ENCODE measurements around the gene GDF11.
A peak's percentile ranks its signal among the peaks of the same experiment; 100 is the strongest.

Gene GDF11

DNA sequence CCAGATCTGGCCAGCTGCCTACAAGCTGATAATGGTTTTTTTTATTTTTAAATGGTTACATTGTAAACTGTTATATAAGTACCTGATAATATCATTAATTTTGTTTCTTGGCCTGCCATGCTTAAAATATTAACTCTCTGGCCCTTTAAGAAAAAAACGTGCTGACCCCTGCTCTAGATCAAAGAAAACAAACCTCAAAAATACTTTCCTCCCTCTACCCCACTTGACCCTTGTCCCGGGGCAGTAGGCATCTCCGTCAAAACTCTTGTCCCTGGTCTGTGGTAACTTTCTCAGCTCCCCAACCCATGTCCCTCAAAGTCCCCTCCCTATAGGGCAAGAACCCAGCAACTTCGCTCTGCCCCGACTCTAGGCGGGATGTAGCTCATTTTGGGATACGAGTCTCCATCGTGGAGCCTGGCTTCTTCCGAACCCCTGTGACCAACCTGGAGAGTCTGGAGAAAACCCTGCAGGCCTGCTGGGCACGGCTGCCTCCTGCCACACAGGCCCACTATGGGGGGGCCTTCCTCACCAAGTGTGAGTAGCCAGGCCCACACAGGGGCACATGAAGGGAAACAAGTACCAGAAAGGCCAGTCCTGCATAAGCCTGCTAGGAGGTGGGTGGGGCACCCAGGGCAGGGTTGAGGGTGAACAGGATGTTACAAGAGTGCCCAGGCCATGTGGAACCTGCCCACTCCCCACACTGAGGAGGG lies 19.3 kb upstream of the GDF11 start:
- DNase-seq (ENCODE audit: low read depth) = no peak

DNA sequence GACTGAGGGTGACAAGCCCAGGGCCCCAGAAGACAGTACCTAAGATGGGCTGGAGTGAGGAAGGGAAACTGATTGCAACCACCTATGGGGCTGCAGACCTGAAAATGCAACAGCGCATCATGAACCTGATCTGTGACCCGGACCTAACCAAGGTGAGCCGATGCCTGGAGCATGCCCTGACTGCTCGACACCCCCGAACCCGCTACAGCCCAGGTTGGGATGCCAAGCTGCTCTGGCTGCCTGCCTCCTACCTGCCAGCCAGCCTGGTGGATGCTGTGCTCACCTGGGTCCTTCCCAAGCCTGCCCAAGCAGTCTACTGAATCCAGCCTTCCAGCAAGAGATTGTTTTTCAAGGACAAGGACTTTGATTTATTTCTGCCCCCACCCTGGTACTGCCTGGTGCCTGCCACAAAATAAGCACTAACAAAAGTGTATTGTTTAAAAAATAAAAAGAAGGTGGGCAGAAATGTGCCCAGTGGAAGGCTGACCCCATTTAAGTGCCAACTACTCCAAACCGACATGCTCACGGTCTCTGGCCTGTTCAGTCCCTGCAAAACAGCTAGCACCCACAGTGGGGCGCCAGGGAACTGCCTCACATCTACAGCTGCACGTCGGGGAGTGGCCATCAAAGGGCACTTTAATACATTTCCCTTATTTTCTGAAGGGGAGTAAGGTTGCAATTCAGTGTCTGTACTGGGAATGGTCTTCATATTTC lies 18.5 kb upstream of the GDF11 start:
- peak; percentile 65 for DNase-seq (ENCODE audit: low read depth)

- no peak for DNase-seq (ENCODE audit: low read depth)
Observed at GRCh38 chr12:55724940-55725309, 18.0 kb upstream of the GDF11 start.

- no peak for DNase-seq (ENCODE audit: low read depth)
Observed at GRCh38 chr12:55725556-55725955, 17.4 kb upstream of the GDF11 start.

- DNase-seq (ENCODE audit: low read depth) = no peak
Observed at GRCh38 chr12:55726971-55727370, 16.0 kb upstream of the GDF11 start.

GRCh38 chr12:55727643-55728185 lies 15.2 kb upstream of the GDF11 start:
- peak; percentile 79 for DNase-seq (ENCODE audit: low read depth)

DNA sequence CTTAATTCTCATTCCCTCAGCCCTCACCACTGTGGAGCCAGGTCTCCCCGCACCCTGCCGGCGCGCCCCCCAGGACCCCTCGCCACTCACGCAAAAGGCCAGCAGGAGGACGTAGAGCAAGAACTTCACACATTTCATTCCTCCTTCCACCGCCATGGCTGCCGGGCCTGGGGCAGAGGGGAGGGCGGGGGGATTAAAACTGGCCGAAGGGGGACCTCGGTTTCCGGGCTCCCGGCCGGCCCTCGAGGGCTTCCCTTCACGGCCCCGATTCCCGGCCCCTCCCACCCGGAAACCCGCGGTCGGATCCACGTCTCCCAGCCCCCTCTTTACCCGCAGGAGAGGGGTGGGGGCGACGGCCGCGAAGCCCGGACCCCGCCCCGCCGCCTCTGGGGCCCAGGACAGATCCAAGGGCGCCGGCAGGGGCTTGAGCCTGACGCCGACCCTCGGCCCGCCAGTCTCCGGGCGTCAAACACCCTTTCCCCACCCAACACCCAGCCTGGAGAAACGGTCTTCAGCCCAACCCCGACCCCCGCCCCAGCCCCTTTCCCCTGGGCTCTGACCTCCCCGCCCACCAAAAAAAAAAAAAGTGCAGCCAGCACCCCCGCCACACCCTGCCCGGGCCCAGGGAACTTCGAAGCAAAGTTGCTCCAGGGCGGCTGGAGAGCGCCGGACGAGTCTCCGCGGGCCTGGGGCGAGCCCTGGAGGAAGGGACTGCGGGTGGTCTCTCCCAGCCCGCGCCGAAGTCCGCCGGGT lies 14.6 kb upstream of the GDF11 start:
- peak; percentile 62 for DNase-seq (ENCODE audit: low read depth)

DNA sequence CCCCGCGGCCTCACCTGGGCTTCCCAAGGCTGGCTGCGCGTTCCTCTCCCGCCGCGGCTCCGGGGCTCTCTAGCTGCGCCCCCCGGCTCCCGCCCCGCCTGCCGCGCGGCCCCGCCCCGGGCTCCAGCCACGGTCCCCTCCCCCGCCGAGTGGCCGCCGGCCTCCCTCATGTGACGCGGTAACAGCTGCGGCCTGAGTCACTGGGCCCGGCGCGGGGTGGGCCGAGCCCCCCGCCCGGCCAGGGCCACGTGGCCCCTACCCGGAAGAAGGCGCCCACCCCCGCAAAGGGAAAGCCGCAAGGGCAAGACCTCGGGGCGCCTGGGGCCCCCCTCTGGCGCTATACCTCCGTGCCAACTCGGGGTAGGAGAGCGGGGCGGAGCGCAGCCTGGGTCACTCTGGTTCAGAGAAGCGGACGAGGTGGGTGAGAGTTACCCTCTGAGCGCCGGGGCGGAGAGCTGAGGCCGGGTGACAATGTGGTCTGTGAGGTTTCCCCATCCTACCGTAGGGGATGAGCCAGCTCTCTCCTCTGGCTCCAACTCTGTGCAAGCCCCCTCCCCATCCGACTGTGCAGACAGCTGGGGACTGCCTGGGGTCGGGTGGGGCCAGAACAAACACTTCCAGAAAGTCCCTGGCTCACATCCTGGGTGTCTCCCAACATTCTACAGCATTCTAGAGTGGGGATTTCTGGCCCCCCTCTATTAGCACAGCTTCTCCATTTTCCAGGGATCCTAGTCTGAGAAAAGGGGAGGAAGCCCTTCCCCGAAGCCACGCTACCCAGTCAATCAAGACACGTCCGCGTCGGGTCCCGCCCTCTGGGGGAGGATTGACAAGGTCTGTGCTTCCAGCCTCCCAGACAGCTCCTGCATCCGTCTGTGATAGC lies 13.7 kb upstream of the GDF11 start, which contains the start of gene CD63:
TSS of gene CD63 (minus strand) at position 71 of the 880 bp plus-strand sequence. CDS start 668 bp downstream, outside the sequence.
- peak; percentile 97 for DNase-seq (ENCODE audit: low read depth)

GRCh38 chr12:55729819-55730818 lies 12.8 kb upstream of the GDF11 start:
- peak; percentile 68 for DNase-seq (ENCODE audit: low read depth)

GRCh38 chr12:55732288-55732687 lies 10.6 kb upstream of the GDF11 start:
- no peak for DNase-seq (ENCODE audit: low read depth)

DNA sequence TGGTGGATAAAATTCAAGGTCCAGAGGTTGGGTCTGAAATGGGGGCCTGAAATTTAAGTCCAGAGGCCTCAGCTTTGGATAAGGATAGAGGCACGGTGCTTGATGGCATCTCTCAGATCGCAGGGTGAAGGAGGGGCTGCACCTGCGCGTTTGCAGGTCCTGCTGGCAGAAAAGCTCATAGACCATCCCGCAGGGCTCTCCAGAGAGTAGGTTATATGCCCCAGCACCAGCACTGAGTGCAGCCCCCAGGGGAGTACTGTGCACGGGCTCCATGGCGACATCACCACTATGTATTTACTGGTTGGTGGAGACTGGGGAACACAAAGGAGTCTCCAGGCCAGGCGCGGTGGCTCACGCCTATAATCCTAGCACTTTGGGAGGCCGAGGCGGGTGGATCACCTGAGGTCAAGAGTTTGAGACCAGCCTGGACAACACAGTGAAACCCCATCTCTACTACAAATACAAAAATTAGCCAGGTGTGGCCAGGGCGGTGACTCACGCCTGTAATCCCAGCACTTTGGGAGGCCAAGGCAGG lies 9.8 kb upstream of the GDF11 start:
- DNase-seq (ENCODE audit: low read depth) = no peak

DNA sequence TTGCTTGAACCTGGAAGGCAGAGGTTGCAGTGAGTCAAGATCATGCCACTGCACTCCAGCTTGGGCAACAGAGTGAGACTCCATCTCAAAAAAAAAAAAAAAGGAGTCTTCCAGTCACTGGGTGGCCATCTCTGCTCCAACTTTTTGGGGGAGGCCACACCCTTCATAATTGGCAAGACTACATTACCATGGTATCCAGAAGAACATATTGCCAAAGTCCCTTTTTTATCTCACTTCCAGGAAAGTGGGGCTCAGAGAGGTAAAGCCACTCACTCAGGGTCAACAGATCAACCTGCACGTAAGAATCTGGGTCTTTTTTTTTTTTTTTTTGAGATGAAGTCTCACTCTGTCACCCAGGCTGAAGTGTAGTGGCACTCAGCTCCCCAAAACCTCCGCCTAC lies 9.1 kb upstream of the GDF11 start:
- no peak for DNase-seq (ENCODE audit: low read depth)

DNA sequence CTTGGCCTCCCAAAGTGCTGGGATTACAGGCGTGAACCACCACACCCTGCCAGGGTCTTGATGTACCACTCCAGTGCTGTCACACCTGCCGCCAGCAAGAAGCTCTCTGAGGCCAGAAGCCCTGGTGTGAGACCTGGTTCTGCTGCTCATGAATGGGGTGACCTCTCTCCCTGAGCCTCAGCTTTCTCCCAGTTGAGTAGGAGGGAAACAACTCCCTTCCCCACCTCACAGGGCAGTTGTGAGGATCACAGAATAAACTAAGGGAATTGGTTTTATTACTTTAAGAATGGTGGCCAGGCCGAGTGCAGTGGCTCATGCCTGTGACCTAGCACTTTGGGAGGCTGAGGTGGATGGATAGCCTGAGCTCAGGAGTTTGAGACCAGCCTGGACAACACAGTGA lies 8.3 kb upstream of the GDF11 start:
- DNase-seq (ENCODE audit: low read depth) = no peak

- no peak for DNase-seq (ENCODE audit: low read depth)
Observed at GRCh38 chr12:55736076-55736475, 6.8 kb upstream of the GDF11 start.

DNA sequence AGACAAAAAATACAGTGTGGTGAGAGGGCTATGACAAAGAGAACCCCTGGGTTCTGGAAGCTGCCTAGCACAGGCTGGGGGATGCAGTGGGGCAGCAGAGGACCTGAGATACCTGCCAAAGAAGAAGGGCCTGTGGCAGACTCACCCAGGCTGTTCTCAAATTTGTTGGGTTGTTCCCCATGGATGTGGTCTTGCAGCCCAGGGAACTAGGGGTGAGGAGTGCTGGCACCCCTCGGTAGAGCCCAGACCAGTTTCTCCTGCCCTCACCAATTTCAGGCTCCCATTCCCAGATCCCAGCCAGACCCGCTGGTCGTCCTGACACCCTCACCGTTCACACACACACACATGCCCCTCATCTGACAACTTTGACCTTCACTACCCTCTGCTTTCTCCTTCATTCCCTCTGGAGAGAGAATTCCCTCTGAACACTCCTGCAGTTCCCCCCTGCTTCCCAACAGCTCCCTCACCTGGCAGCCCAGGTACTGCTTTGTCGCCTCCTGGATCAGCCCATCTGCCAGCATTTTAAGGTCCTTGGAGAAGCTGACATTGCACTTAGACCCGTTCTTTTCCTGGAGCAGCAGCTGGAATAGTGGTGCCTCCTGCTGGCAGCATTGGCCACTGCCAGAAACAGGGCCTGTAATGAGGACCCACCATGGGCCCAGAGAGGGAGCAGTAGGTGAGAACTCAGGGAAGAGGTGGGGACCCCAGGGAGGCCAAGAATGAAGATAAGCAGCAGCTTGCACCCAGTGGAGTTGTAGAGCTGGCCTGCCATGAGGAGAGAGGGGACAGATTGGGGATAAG lies 5.9 kb upstream of the GDF11 start:
- DNase-seq (ENCODE audit: low read depth) = peak; percentile 64

DNA sequence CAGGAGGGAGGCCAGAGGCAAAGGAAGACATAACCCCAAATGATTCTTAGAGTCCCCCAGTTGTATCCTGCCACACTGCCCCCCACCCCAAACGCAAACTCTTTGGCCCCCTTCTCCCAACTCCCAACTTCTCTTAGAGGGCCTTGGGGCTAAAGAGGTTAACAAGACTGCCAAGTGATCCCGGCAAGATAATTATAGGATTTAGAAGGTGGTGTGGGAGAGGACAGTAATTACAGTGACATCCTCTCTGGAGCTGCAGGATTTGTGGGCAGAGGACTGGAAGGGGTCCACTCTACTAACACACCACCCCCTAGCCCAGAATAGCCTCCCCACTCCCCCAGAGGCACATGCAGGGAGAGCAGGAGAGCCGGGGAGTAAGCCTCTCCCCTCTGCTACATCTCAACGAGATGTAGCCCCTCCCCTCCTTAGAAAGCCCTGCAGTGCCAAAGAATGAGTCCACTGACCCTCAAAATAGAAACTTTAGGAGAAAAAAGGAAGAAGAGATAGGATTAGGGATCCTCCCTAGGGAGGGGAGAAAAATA lies 5.3 kb upstream of the GDF11 start:
- no peak for DNase-seq (ENCODE audit: low read depth)

GRCh38 chr12:55738123-55739024 lies 4.5 kb upstream of the GDF11 start:
- peak; percentile 89 for DNase-seq (ENCODE audit: low read depth)

DNA sequence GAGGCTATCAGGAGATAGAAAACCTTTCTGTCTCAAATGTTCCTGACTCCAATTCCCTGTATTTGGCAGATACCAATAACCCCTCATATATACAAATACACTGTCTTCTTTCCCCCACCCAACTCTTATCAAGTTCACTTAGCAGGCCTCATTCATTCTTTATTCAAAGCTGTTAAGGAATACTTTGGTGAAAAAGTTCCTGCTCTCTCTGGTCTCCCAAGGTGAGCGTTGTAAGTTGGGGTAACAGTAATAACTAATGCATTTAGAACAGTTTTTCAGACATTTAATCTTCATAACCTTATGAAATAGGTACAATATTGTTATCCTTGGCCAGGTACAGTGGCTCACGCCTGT lies 3.9 kb upstream of the GDF11 start:
- no peak for DNase-seq (ENCODE audit: low read depth)

All from amniotic epithelial cell (primary cell).